B cell (primary cell): ENCODE data around the gene TAX1BP3. TPM values are rescaled to one million over a fixed set of nuclear protein-coding genes. Genes with fewer than 3 reads are reported as not detected.

Experiments
- ATAC-seq: fragments of 200-7000 bp; cut with Tn5 transposase; one replicate; pipeline ENCODE4 v1.10.0; 2021; ENCODE audit warnings: low read depth, mild to moderate bottlenecking, moderate number of reproducible peaks, moderate library complexity
- CTCF ChIA-PET: fragments of 350-600 bp; sonication (Branson Sonifier 250); formaldehyde crosslinking; loops from one replicate; lab custom pipeline; 2021; ENCODE audit warnings: antibody characterized with exemption, inconsistent platforms; lab: Charles Lee
- POLR2A ChIA-PET: fragments of 350-600 bp; sonication (Branson Sonifier 250); formaldehyde crosslinking; loops from one replicate; lab custom pipeline; 2021; ENCODE audit warnings: antibody characterized with exemption; lab: Charles Lee
- DNase-seq: peaks from one replicate; pipeline ENCODE4 v3.0.0; 2013
- H2AFZ ChIP-seq: 2 replicates; pipeline ENCODE4 v1.6.1; 2012; ENCODE audit warnings: mild to moderate bottlenecking, low read depth, low read length; ENCODE audit not compliant: insufficient read depth, poor library complexity, severe bottlenecking
- H3K27ac ChIP-seq, 2 donors: 1 replicate in 1 of 2; 2 replicates in 1 of 2; pipeline ENCODE4 v1.5.1; 2012 to 2013; ENCODE audit warnings: low read length in 2 of 2, mild to moderate bottlenecking in 2 of 2, moderate library complexity in 1 of 2
- H3K27me3 ChIP-seq, 4 experiments: fragments of 200-600 bp in 1 of 4; sonication (generic) in 1 of 4; replicated peaks in 1 of 4; 1 replicate in 2 of 4; 2 replicates in 2 of 4; pipeline versions ENCODE4 v1.6.1 to v1.7.0; 2013 to 2016; ENCODE audit warnings: low read length in 3 of 4, mild to moderate bottlenecking in 2 of 4, mixed read lengths in 1 of 4, moderate library complexity in 1 of 4; ENCODE audit not compliant: insufficient read depth in 4 of 4, control insufficient read depth in 3 of 4; ENCODE audit errors: control extremely low read depth in 1 of 4
- H3K36me3 ChIP-seq, 2 experiments: replicated peaks in 1 of 2; 1 replicate in 1 of 2; 2 replicates in 1 of 2; pipeline versions ENCODE4 v1.6.1 to v1.7.1; 2013; ENCODE audit warnings: low read length in 1 of 2; ENCODE audit not compliant: insufficient read depth in 2 of 2, control insufficient read depth in 1 of 2; ENCODE audit errors: control extremely low read depth in 1 of 2, extremely low read depth in 1 of 2
- H3K4me1 ChIP-seq, 2 donors: fragments of 200-600 bp in 1 of 2; sonication (generic) in 1 of 2; 1 replicate in 1 of 2; 2 replicates in 1 of 2; pipeline versions ENCODE4 v1.5.1 to v1.6.1; 2013 to 2017; ENCODE audit warnings: low read length in 2 of 2; ENCODE audit not compliant: control insufficient read depth in 2 of 2, insufficient read depth in 2 of 2
- H3K4me2 ChIP-seq: replicated peaks from 2 replicates; pipeline ENCODE3; 2012; ENCODE audit warnings: mild to moderate bottlenecking, low read depth, low read length; ENCODE audit not compliant: poor library complexity, severe bottlenecking
- H3K4me3 ChIP-seq, 5 experiments: fragments of 200-600 bp in 1 of 5; sonication (generic) in 1 of 5; 1 replicate in 3 of 5; 2 replicates in 2 of 5; pipeline versions ENCODE4 v1.5.1 to v1.7.0; 2011 to 2016; ENCODE audit warnings: low read length in 4 of 5, mild to moderate bottlenecking in 4 of 5, low read depth in 2 of 5, control low read depth in 1 of 5, moderate library complexity in 1 of 5; ENCODE audit not compliant: insufficient read depth in 1 of 5; ENCODE audit errors: control extremely low read depth in 1 of 5, extremely low read depth in 1 of 5
- H3K79me2 ChIP-seq: fragments of 200-600 bp; sonication (generic); one replicate; pipeline ENCODE4 v1.6.0; 2016; ENCODE audit warnings: low read length; ENCODE audit not compliant: control insufficient read depth, insufficient read depth
- H3K9ac ChIP-seq: fragments of 200-600 bp; sonication (generic); 2 replicates; pipeline ENCODE4 v1.6.1; 2017; ENCODE audit warnings: mild to moderate bottlenecking, low read length, moderate library complexity
- H3K9me3 ChIP-seq, 3 donors: one replicate each; pipeline versions ENCODE4 v1.6.1 to v1.7.1; 2013; ENCODE audit warnings: low read length in 2 of 3; ENCODE audit not compliant: control insufficient read depth in 2 of 3, insufficient read depth in 1 of 3; ENCODE audit errors: control extremely low read depth in 1 of 3
- H4K20me1 ChIP-seq: 2 replicates; pipeline ENCODE4 v1.6.0; 2012; ENCODE audit warnings: mild to moderate bottlenecking, low read length; ENCODE audit not compliant: insufficient read depth, control insufficient read depth, poor library complexity, severe bottlenecking
- H3K27ac Mint-ChIP-seq: one replicate; pipeline ENCODE4 v1.8.0; 2021; ENCODE audit warnings: mixed read lengths
- H3K27me3 Mint-ChIP-seq: one replicate; pipeline ENCODE4 v1.8.0; 2021; ENCODE audit warnings: mixed read lengths
- H3K4me1 Mint-ChIP-seq: one replicate; pipeline ENCODE4 v1.8.0; 2021; ENCODE audit warnings: mixed read lengths
- H3K4me3 Mint-ChIP-seq: one replicate; pipeline ENCODE4 v1.8.0; 2021; ENCODE audit warnings: mixed read lengths
- H3K9me3 Mint-ChIP-seq: one replicate; pipeline ENCODE4 v1.8.0; 2022; ENCODE audit warnings: mixed read lengths; ENCODE audit not compliant: insufficient read depth
- EZH2 ChIP-seq: IDR thresholded peaks from 2 replicates; pipeline ENCODE4 v1.6.1; 2012; ENCODE audit warnings: borderline replicate concordance, low read depth, mild to moderate bottlenecking, moderate library complexity, low read length; ENCODE audit not compliant: insufficient read depth, poor library complexity, severe bottlenecking
- WGBS: methylation state at CpG from one replicate; pipeline ENCODE4 v1.1.5; 2013; ENCODE audit warnings: missing lambda C conversion rate; ENCODE audit not compliant: insufficient coverage; 5-methylcytosine and 5-hydroxymethylcytosine counted together
- intact Hi-C: fragments of 100-400 bp; cut with micrococcal nuclease; formaldehyde crosslinking; loops from one replicate; pipeline ENCODE4 v1.10.0; 2022
- polyA plus RNA-seq: library from polyadenylated mRNA; depleted of rRNA; stranded (reverse); fragments of >200 nt; gene quantifications from 2 replicates; pipeline ENCODE4 v1.2.3, GENCODE V29; 2012
- total RNA-seq, 2 donors: library from RNA; stranded (reverse); fragments of 120-200 nt in 1 of 2; gene quantifications; 1 replicate in 1 of 2; 2 replicates in 1 of 2; pipeline versions ENCODE4 v1.2.3 to v1.2.4, GENCODE V29; 2013 to 2022
- TF ChIP-seq, protein P1 (sequence below): fragments of 200-600 bp; IDR thresholded peaks from one replicate; pipeline ENCODE4 v1.8.0; 2022; ENCODE audit warnings: antibody characterized with exemption, mild to moderate bottlenecking

The TAX1BP3 gene
- total and polyA plus RNA-seq, 2 donors (not counting 1 experiment from before 2014, with no cell fraction given): 17.7 to 22.1 TPM

DNA sequence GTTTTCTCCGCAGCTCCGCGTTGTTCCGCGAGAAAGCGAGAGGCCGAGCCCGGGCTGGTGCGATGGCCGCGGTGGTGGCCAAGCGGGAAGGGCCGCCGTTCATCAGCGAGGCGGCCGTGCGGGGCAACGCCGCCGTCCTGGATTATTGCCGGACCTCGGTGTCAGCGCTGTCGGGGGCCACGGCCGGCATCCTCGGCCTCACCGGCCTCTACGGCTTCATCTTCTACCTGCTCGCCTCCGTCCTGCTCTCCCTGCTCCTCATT lies 638 bp upstream of the TAX1BP3 start:
- intact Hi-C loops: loop anchor here (2.0 to 5.0 kb wide), 2 partner anchors 14 to 1077 kb away; partner anchors contain the start of gene PAFAH1B1
- H3K4me3 Mint-ChIP-seq: peak overlapping the region; percentile 96
- H3K4me2 ChIP-seq: peak overlapping the region; percentile 90
- H3K36me3 ChIP-seq: peaks cover 0 to under 1% of the 10 kb centered on the region in 2 experiments
- no peaks in the 10 kb centered on the region for H3K27me3 ChIP-seq
- DNase-seq (no peak), ATAC-seq (no peak)
- no peaks in the 10 kb centered on the region for H3K27me3 Mint-ChIP-seq
- CTCF ChIA-PET: interaction anchor here (1.8 kb wide), 1 partner anchor 159 kb away, joined by 5 read pairs; no protein-coding TSS in a partner anchor
- 0% methylated on average over 31 of the region's 32 CpGs for WGBS
- no peaks in the 10 kb centered on the region for H3K9me3 ChIP-seq
- peak overlapping the region; percentile 74 to 86 for H3K27ac ChIP-seq
- H4K20me1 ChIP-seq: peaks cover 28% of the 10 kb centered on the region
- TF ChIP-seq, protein P1, sequence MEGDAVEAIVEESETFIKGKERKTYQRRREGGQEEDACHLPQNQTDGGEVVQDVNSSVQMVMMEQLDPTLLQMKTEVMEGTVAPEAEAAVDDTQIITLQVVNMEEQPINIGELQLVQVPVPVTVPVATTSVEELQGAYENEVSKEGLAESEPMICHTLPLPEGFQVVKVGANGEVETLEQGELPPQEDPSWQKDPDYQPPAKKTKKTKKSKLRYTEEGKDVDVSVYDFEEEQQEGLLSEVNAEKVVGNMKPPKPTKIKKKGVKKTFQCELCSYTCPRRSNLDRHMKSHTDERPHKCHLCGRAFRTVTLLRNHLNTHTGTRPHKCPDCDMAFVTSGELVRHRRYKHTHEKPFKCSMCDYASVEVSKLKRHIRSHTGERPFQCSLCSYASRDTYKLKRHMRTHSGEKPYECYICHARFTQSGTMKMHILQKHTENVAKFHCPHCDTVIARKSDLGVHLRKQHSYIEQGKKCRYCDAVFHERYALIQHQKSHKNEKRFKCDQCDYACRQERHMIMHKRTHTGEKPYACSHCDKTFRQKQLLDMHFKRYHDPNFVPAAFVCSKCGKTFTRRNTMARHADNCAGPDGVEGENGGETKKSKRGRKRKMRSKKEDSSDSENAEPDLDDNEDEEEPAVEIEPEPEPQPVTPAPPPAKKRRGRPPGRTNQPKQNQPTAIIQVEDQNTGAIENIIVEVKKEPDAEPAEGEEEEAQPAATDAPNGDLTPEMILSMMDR: no peak
- TF ChIP-seq EZH2: no peak
- POLR2A ChIA-PET: interaction anchor here (0.5 to 1.5 kb wide), 4 partner anchors 8 to 58 kb away, joined by 3 to 4 read pairs (median 4); partner anchors contain the start of genes CTNS and SHPK
- peaks cover 33% of the 10 kb centered on the region for H3K4me1 Mint-ChIP-seq
- H2AFZ ChIP-seq: peak overlapping the region; percentile 84
- H3K9me3 Mint-ChIP-seq: no peaks in the 10 kb centered on the region
- peak overlapping the region; percentile 60 to 99 (median 98) for H3K4me3 ChIP-seq
- peak overlapping the region; percentile 94 for H3K27ac Mint-ChIP-seq
- peaks cover 11% of the 10 kb centered on the region for H3K79me2 ChIP-seq
- peak overlapping the region; percentile 95 for H3K9ac ChIP-seq
- peaks cover 11 to 21% of the 10 kb centered on the region in 2 donors for H3K4me1 ChIP-seq
